ENCODE measurements around the gene ADCY6.

ADCY6 gene

DNA sequence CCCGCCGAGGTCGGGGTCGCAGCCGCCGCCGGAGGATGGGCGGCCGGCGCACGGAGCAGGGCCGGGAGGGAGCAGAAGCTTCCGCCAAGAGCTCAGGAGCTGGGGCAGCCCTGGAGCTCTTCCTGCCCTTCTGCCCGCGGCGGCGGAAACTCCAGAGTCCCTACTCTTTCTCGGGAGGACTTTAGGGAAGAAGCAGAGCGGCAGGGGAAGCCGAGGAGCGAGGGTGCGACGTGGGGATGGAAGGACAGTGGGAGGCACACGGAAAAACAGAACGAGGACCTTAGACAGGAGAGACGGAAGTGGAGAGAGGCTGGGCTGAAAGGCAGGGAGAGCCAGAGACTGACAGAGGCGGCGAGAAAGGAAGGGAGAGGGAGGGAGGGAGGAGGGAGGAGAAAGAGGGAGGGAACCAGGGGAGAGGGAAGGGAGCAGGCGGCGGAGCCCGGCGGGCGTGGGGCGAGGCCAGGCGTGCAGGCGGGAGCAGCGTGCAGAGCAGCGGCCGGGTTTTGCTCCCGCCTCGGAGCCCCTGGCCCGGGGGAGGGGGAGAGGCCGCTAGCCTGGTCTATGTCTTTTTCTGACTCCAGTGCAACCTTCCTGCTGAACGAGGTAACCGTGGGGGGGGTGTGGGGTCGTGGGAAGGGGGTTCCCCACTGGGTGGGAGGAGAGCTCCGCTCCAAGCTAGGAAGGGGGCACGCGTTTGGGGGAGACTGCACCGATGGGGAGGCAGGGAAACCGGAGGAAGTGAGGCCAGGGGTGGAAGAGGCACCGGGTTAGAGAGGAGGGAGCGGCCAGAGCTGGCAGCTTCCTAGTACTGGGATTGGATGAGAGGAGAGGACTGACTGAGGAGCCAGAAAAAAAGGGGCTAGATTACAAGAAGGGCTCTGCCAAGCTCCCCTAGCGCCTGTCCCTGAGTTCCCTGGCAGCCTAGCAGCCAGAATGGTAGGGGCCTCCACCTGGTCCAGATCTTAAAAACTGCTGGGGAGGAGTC is 26.5 kb upstream of the ADCY6 start:
- DNase-seq: peak; percentile 84

GRCh38 chr12:48814262-48815125 is 25.6 kb upstream of the ADCY6 start:
- peak; percentile 75 for DNase-seq

DNA sequence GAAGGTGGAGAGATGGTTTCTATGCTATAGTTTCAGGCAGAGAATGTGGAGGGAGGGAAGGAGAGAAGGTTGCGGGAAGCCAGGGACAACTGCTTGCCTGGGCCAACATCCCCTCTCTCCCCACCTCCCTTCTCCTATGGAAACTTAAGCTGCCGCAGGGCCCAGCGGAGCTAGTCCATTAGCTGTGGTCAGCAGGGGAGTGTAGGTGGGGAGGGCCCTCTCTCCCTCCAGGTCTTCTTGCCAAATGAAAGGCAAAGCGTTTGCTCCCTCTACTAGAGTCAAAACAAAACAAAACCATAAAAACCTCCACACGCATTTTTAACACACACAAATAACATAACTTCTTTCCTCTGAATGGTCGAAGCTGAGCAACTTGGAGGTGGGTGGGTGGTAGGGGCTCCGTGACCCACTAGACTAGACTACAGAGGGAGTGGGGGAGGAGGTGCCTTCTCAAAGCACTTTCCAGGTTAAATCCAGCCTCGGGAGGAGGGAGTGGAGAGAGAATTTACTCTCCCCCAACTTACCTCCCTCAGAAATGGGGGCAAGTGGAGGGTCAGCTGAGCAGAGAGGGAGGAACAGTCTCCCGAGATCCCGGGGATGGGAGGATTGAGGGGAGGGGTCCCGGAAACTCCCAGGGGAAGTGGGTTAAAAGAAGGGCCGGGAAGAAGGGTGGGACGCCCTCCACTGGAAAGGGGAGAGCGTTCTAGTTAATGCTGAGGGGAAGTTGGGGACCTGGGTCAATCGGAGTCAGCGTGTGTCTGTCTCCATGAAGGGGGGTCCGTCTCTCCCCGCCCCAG is 24.8 kb upstream of the ADCY6 start:
- DNase-seq: no peak

- DNase-seq: no peak
These were observed 23.5 kb upstream of the ADCY6 start for GRCh38 chr12:48812389-48812788.

GRCh38 chr12:48811437-48812090 is 22.7 kb upstream of the ADCY6 start:
- no peak for DNase-seq

DNA sequence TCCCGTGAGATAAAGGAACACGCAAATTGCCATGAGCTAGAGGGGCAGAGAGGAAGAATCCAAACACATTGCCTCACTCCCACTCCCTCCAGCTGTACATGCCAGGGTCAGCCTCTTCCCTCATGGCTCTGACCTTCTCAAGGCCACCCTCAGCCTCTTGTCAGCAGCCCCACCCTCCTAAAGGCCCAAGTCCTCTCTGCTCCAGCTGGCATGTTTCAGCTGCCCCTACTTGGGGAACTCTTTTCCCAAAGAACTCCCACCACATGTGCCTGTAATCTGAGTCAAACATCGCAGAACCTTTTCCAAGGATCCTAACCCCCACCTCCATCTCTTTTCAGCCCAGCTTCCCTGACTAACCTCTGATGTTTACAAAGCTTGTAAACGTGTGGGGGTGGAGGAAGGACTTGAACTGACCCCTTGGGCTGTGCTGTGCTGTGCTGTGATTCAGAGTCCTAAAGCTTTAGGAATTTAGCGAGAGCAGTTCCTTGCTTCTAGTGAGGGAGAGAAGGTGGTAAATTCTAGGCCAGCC is 22.1 kb upstream of the ADCY6 start:
- no peak for DNase-seq

DNA sequence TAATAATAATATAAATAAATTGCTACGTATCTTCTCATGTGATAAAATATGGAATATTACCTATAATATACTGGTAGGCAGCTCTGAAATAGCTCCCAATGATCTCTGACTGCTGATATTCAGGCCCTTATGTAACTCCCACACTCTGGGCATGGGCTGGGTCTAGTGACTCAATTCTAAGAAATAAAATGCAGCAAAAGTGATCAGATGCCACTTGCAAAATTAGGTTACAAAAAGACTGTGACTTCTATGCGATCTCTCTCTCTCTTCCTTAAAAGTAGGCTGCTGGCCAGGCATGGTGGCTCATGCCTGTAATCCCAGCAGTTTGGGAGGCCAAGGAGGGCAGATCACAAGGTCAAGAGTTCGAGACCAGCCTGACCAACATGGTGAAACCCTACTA is 19.1 kb upstream of the ADCY6 start:
- no peak for DNase-seq

GRCh38 chr12:48803675-48804074 is 14.8 kb upstream of the ADCY6 start:
- DNase-seq: no peak

GRCh38 chr12:48800971-48801370 is 12.1 kb upstream of the ADCY6 start:
- no peak for DNase-seq

DNA sequence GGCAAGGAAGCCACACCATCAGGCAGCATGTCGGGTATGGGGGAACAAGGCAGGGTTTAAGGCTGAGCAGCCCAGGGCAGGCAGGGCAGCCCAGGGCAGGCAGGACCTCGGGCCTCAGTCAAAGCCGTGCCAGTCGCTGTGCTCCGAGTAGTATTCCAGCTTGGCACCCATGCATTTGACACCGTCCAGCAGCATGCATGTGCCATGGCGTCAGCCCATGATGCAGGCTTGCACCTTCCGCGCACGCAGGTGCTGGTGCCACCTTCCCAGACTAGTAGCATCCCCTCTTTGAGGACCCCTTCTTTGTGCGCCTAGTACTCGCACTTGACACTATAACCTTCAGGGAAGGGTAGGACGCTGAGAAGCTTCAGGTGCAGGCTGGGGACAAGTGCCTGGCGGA is 11.6 kb upstream of the ADCY6 start:
- no peak for DNase-seq

DNA sequence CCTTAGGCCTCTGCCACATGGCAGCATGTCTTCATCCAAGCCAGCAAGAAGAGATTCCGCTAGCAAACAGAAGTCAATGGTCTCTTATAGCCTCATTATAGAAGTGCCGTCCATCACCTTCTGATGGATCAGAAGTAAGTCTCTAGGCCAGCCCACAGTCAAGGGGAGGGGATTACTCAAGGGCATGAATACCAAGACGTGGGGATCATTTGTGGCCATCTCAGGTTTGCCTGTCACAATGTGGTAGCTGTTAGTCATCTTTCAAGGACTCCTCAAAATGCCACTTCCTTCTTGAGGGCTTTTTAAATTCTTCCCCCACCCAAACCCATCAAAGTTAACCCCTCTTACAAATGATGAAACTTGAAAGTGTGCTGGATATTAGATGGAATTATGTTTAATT is 8.1 kb upstream of the ADCY6 start:
- no peak for DNase-seq

GRCh38 chr12:48795550-48796455 is 6.9 kb upstream of the ADCY6 start:
- peak; percentile 73 for DNase-seq

- DNase-seq: no peak
These were observed 6.0 kb upstream of the ADCY6 start for GRCh38 chr12:48794870-48795269.

- DNase-seq: no peak
These were observed 4.8 kb upstream of the ADCY6 start for GRCh38 chr12:48793696-48794095.

DNA sequence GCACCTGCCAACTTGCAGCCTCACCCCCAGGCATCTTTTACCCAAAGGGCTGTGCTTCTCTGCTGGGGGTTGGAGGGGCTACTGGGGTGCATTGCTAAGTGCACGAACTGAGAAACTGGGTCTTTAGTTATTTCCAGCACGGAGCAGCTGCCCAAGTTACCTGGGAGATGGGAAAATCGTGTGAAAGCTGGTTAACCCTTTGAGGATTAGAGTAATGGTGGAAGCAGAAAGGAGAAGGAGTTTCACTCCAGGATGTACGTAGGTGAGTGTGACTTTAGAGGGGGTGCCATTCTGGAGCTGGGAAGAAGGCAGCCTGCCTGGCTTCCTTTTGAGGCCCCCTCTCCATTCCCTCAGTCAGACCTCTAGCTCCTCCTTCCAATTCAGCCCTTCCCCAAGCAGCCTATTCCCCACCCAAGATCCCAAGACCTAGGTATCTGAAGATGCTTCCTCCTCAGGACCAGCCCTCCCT is 1.0 kb upstream of the ADCY6 start:
- no peak for DNase-seq

DNA sequence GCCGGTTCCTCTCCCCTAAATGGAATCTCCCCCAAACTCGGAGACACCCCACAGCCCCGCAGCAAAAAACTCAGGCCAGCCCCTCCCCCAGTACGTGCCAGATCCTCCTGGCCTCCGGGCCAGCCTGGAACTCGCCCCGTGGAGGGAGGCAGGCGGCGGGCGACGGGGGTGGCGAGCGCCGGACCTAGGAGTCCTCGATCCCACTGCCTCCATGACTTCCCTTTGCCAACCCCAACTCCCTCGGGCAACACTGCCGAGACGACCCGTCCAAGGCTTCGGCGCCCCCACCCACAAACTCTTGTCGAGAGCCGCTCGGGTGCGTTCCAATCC is 400 bp downstream of the ADCY6 start:
- no peak for DNase-seq

DNA sequence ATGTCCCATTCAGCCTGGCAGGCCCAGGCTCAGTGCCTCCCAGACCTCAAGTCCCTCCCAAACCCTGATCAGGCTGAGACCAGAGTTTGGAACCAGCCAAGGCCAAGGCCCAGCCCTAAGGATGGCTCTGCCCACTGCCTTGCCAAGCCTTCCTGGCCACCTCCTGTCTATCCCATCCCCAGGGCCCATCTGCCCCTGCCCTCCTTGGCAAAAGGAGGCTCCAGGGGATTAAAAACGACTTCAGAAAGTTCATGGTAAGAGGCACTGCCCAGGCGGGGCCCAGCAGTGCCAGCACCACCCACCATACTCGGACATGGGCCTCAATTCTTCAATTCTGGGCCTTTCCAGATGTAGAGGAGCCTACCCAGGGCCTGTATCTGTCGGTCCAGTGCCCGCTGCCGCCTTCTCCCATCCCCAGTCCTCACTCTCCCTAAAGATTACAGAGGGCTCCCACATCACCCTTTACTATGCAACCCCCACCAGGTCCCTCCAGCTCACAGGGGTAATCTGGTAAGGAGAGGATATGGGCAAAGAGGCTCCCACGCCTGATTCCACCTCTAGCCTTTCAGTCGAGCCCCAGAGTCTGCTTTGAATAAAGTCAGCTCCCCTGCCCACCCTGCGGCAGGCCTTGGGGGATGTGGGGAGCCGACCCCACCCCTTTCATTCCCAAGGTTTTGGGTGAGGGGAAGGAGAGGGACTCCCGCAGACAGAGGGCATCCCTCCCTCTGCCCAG is 932 bp downstream of the ADCY6 start:
- DNase-seq: no peak

DNA sequence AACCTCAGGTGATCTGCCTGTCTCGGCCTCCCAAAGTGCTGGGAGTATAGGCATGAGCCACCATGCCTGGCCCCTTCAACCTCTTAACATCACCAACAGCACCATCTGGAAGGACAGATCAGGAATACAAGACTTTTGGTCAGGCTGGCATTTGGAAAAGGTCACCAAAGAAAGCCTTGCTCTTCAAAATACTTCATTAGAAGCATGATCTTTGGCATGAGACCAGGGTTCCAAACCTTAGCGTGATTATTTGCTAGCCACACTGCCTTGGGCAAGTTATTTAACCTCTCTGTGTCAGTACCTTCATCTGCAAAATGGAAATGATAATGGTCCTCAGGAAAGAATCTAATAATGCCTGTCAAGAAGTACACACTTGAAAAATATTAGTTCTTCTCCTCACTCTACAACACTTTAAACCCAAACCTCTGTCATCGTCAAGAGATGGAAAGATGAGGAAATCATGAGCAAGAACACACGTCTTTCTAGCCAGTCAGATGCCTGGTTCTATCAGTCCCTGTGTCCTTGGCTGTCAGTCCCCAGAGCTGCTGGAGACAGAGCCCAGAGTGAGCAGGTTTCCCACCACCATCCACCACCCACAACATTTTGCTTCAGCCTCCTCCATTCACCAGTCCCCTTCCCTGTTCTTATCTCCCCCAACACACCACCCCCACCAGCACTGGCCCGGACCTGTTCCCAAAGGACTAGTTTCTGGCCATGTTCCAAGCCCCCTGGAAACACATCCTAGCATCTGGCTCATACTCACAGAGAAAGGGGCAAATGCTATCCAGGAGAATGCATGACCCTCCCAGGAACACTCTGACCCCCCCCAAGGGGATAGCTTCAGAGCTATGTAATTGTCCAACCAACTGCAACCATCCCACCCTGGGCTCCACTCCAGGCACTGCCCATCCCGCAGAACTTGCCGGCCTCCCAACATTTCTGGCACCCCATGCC is 2.0 kb downstream of the ADCY6 start:
- no peak for DNase-seq

DNA sequence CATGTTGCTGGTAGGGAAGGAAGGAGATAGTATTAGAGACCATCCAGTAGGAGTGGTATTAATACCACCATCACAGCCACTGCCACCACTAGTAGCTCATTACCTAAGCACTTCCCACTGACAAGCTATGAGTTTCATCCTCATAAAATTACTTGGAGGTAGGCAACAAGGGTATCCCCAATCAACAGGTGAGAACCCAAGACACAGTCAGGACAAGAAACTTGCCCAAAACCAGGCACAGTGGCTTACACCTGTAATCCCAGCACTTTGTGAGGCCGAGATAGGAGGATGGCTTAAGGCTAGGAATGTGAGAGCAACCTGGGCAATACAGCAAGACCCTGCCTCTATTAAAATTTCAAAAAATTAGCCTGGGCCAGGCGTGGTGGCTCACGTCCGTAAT is 5.5 kb downstream of the ADCY6 start:
- DNase-seq: no peak
